ENCODE measurements around the gene PLPP2.
A peak's percentile ranks its signal among the peaks of the same experiment; 100 is the strongest.
"Not testable (repeated sequence)": the region's sequence is repeated elsewhere in the genome, so short reads cannot be mapped to it uniquely, and the experiment has no call there.

PLPP2 gene

DNA sequence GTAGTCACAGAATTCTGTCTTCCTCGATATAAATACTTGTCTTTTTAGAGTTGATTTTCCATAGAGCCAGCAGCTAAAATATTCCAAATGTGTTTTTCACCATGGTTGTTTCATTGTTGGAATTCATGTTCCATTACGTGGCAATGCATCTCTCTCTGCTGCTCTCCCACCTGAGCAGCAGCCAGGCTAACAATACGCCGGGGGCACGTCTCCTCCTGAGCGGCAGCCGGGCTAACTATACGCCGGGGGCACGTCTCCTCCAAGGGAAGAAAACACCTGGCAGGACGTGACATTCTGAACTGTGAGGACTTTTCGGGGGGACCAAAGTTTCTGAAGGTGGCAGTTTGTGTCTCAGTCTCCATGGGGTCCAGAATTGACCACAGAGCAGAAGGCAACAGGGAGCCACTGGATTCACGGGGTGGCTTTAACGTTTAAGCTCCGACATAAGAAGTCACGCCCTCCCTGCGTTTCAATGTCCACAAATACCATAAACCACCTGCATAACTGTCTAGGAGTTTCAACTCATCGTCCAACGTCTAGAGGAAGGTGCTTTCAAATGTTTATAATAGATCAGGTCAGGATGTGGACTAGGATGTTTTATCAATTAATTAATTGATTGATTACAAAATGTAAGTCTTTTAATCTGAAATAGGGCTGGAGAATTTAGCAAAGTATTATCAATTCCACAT is 15.1 kb downstream of the PLPP2 start:
- H3K36me3 Mint-ChIP-seq (ENCODE audit: low read depth), result no peaks in the 10 kb centered on the region
- no peaks in the 10 kb centered on the region for H3K4me1 Mint-ChIP-seq (ENCODE audit: low read depth)
- no peak overlapping the region for H3K27ac Mint-ChIP-seq
- H3K4me3 Mint-ChIP-seq, result no peak overlapping the region
- DNase-seq, result no peak
- H3K9me3 Mint-ChIP-seq, result no peaks in the 10 kb centered on the region
- H3K27me3 Mint-ChIP-seq, result peaks cover 55% of the 10 kb centered on the region

DNA sequence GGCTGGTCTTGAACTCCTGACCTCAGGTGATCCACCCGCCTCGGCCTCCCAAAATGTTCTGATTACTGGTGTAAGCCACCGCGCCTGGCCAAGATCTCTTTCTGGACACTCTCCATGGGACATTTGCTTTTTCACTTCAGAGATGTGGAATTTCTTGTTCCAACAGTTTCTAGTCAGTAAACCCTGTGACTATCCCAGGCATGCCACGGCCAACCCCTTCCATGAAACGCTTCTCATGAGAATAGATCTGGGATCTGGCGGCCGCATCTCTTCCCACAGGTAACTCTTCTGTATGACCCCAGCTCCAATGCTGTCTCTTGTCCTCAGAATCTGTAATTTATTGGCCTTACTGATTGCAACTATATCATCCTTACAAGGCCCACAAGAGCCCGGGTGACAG is 16.2 kb downstream of the PLPP2 start:
- H3K36me3 Mint-ChIP-seq (ENCODE audit: low read depth), result no peaks in the 10 kb centered on the region
- DNase-seq, result no peak
- no peaks in the 10 kb centered on the region for H3K4me1 Mint-ChIP-seq (ENCODE audit: low read depth)
- no peak overlapping the region for H3K27ac Mint-ChIP-seq
- no peaks in the 10 kb centered on the region for H3K9me3 Mint-ChIP-seq
- peaks cover 58% of the 10 kb centered on the region for H3K27me3 Mint-ChIP-seq
- H3K4me3 Mint-ChIP-seq, result no peak overlapping the region

DNA sequence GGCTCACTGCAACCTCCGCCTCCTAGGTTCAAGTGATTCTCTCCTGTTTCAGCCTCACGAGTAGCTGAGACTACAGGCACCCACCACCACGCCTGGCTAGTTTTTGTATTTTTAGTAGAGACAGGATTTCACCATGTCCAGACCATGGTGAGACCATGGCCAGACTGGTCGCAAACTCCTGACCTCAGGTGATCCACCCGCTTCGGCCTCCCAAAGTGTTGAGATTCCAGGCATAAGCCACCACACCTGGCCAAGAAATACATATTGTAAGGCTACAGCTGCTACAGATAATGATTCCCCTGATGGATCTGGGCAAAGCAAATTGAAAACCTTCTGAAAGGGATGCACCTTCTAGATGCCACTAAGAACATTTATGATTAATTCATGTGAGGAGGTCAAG is 17.8 kb downstream of the PLPP2 start:
- H3K4me3 Mint-ChIP-seq, result no peak overlapping the region
- no peak overlapping the region for H3K27ac Mint-ChIP-seq
- peaks cover 56% of the 10 kb centered on the region for H3K27me3 Mint-ChIP-seq
- H3K36me3 Mint-ChIP-seq (ENCODE audit: low read depth), result no peaks in the 10 kb centered on the region
- no peak for DNase-seq
- H3K9me3 Mint-ChIP-seq, result no peaks in the 10 kb centered on the region
- H3K4me1 Mint-ChIP-seq (ENCODE audit: low read depth), result no peaks in the 10 kb centered on the region

DNA sequence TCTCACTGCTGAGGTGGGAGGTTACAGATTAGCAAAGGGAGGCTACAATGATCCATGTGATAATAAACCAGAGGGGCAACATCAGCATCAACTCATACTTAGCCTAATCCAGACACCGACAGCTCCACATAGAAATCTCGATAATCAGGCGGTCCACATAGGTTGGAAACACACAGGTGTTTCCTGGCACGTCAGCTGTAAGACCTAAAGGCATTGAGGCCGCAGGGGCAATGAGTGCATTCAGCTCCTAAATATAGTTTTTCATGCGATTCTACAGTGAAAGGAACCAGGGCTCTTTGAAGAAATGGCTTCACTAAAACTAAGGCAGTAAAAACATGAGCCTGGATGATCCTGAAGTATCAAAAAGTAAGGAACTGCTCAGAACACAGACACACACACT is 19.3 kb downstream of the PLPP2 start:
- Mint-ChIP-seq H3K4me3 (no peak overlapping the region), H3K4me1 (ENCODE audit: low read depth) (peaks cover 4% of the 10 kb centered on the region), H3K27ac (no peak overlapping the region), H3K36me3 (ENCODE audit: low read depth) (no peaks in the 10 kb centered on the region), H3K27me3 (peaks cover 53% of the 10 kb centered on the region), H3K9me3 (no peaks in the 10 kb centered on the region)
- DNase-seq, result no peak

DNA sequence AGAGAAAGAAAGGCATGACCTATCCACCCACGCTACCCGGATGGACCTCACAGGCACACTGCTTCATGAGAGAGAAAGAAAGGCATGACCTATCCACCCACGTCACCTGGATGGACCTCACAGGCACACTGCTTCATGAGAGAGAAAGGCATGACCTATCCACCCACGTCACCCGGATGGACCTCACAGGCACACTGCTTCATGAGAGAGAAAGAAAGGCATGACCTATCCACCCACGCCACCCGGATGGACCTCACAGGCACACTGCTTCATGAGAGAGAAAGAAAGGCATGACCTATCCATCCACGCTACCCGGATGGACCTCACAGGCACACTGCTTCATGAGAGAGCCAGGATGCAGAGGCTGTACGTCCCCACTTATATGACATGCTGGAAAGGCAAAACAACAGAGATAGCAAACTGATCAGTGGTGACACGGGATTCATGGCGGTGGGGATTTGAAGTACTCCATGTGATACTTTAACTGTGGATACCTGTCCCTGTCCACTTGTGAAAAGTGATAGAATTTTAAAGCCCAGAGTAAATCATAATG is 20.4 kb downstream of the PLPP2 start:
- H3K36me3 Mint-ChIP-seq (ENCODE audit: low read depth), result not testable (repeated sequence)
- H3K27me3 Mint-ChIP-seq, result peaks cover 55% of the 10 kb centered on the region

DNA sequence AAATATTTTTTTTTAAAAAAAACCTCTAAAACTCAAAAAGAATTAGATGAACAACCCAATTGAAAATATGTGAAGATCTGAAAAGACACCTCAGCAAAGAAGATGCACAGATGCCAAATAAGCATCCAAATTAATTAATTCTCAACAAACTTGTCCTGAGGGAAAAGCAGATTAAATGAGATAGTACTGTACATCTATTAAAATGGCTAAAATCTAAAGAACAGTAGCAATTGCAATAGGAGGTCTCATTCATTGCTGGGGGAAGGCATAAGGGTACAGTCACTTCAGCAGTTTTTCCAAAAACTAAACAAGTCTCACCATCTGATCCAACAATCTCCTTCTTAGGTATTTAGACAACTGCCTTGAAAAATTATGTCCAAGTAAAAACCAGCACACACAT is 22.0 kb downstream of the PLPP2 start:
- peaks cover 9% of the 10 kb centered on the region for H3K4me1 Mint-ChIP-seq (ENCODE audit: low read depth)
- H3K36me3 Mint-ChIP-seq (ENCODE audit: low read depth), result no peaks in the 10 kb centered on the region
- H3K27me3 Mint-ChIP-seq, result peaks cover 61% of the 10 kb centered on the region
- DNase-seq, result no peak
- no peak overlapping the region for H3K4me3 Mint-ChIP-seq
- no peaks in the 10 kb centered on the region for H3K9me3 Mint-ChIP-seq
- no peak overlapping the region for H3K27ac Mint-ChIP-seq

More for the DNA sequence above, 20.4 kb downstream of the PLPP2 start:
- H3K9me3 Mint-ChIP-seq; DNase-seq; H3K4me3 Mint-ChIP-seq; H3K27ac Mint-ChIP-seq; H3K4me1 Mint-ChIP-seq (ENCODE audit: low read depth): not testable (repeated sequence)

DNA sequence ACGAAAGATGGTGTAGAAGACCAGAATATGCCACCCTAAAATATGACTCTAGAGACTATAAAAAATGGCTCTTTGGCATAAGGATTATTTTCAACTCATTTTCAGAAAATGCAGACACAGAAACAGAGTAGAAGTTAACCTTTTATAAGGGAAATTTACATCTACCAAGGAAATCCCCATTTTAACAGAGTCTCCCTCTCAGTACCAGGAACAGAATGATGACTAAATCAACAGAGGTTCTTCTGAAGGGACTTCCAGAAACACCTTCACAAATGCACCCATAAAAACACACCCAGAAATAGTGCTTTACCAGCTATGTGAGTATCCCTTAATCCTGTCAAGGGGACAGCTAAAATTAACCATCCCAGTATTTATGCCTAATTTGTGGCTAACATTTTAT is 29.1 kb downstream of the PLPP2 start:
- Mint-ChIP-seq H3K27ac (peak overlapping the region; percentile 50), H3K36me3 (ENCODE audit: low read depth) (no peaks in the 10 kb centered on the region), H3K4me1 (ENCODE audit: low read depth) (peaks cover 13% of the 10 kb centered on the region), H3K27me3 (peaks cover 65% of the 10 kb centered on the region), H3K4me3 (no peak overlapping the region), H3K9me3 (no peaks in the 10 kb centered on the region)
- no peak for DNase-seq

DNA sequence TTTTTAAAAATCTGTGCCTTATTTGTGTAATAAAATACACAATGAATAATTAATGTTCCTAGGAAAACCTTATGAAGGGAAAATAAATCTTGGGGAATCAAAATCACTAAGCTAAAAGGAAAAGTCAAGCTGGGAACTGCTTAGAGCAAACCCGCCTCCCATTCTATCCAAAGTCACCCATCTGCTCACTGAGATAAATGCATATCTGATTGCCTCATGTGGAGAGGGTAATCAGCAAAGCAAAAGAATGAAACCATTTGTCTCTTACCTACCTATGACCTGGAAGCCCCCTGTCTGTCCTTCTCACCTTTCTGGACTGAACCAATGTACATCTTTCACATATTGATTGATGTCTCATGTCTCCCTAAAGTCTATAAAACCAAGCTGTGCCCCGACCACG is 34.4 kb downstream of the PLPP2 start:
- H3K27me3 Mint-ChIP-seq, result peaks cover 63% of the 10 kb centered on the region
- H3K27ac Mint-ChIP-seq; H3K4me1 Mint-ChIP-seq (ENCODE audit: low read depth); H3K36me3 Mint-ChIP-seq (ENCODE audit: low read depth); H3K4me3 Mint-ChIP-seq; H3K9me3 Mint-ChIP-seq; DNase-seq: not testable (repeated sequence)

DNA sequence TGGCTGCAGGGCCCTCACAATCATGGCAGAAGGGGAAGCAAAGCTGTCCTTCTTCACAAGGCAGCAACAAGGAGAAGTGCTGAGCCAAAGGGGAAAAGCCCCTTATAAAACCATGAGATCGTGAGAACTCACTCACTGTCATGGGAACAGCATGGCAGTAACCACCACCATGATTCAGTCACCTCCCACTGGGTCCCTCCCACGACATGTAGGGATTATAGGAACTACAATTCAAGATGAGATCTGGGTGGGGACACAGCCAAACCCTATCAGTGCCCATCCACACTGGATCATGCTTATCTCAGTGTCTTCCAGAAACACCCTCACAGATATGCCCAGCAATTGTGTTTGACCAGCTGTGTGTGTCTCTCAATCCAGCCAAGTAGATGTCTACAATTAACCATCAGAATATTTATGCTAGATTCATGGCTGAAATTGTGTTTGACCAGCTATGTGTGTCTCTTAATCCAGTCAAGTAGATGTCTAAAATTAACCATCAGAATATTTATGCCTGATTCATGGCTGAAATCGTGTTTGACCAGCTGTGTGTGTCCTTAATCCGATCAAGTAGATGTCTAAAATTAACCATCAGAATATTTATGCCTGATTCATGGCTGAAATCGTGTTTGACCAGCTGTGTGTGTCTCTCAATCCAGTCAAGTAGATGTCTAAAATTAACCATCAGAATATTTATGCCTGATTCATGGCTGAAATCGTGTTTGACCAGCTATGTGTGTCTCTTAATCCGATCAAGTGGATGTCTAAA is 38.6 kb downstream of the PLPP2 start:
- not testable (repeated sequence) for DNase-seq; H3K36me3 Mint-ChIP-seq (ENCODE audit: low read depth)

DNA sequence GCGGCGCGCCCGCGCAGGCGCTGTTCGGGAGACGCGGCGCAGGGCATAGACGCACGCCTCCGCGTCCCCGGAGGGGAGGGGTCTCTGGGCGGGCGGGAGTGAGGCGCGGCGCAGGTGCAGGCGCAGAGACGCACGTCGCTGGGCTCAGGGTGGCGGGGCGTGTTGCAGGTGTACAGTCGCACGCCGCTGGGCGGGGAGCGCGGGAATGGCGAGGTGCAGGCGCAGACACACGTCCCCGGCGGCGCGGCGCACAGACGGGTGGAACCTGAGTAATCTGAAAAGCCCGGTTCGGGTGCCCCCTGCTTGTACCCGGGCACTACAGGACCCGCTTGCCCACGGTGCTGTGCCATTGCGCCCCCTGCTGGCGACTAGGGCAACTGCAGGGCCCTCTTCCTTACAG is 44.7 kb downstream of the PLPP2 start:
- H3K4me1 Mint-ChIP-seq (ENCODE audit: low read depth), result no peaks in the 10 kb centered on the region
- H3K27me3 Mint-ChIP-seq, result peaks cover 2% of the 10 kb centered on the region
- DNase-seq, result peak; percentile 37
- no peaks in the 10 kb centered on the region for H3K36me3 Mint-ChIP-seq (ENCODE audit: low read depth)
- H3K27ac Mint-ChIP-seq, result no peak overlapping the region
- no peaks in the 10 kb centered on the region for H3K9me3 Mint-ChIP-seq
- H3K4me3 Mint-ChIP-seq, result no peak overlapping the region

More for the DNA sequence above, 38.6 kb downstream of the PLPP2 start:
- not testable (repeated sequence) for H3K4me1 Mint-ChIP-seq (ENCODE audit: low read depth); H3K4me3 Mint-ChIP-seq; H3K27ac Mint-ChIP-seq; H3K9me3 Mint-ChIP-seq
- peaks cover 45% of the 10 kb centered on the region for H3K27me3 Mint-ChIP-seq

DNA sequence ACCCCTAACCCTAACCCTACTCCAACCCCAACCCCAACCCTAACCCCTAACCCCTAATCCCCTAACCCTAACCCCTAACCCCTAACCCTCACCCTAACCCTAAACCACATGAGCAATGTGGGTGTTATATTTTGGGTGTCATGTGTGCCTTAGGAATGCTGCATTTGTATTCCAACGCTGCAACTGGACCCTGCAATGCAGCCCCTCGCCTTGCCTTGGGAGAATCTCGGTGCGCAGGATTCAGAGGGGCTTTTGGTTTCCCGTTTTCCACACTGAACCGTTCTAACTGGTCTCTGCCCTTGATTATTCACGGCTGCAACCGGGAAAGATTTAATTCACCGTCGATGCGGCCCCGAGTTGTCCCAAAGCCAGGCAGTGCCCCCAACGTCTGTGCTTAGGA is 45.3 kb downstream of the PLPP2 start:
- DNase-seq; H3K36me3 Mint-ChIP-seq (ENCODE audit: low read depth); H3K4me1 Mint-ChIP-seq (ENCODE audit: low read depth); H3K9me3 Mint-ChIP-seq; H3K27me3 Mint-ChIP-seq; H3K27ac Mint-ChIP-seq; H3K4me3 Mint-ChIP-seq: not testable (repeated sequence)

DNA sequence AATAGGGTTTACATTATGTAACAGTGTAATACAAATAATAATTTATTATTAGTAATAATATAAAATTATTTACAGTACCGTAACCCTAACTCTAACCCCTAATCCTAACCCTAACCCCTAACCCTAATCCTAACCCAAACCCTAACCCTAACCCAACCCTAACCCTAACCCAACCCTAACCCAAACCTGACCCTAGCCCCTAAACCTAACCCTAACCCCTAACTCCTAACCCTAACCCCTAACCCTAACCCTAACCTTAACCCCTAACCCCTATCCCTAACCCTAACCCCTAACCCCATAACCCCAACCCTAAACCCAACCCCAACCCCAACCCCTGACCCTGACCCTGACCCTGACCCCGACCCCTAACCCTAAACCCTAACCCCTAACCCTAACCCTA is 45.7 kb downstream of the PLPP2 start:
- H3K27me3 Mint-ChIP-seq, result no peaks in the 10 kb centered on the region
- no peak overlapping the region for H3K27ac Mint-ChIP-seq
- H3K9me3 Mint-ChIP-seq, result no peaks in the 10 kb centered on the region
- no peaks in the 10 kb centered on the region for H3K4me1 Mint-ChIP-seq (ENCODE audit: low read depth)
- H3K4me3 Mint-ChIP-seq, result no peak overlapping the region
- H3K36me3 Mint-ChIP-seq (ENCODE audit: low read depth), result no peaks in the 10 kb centered on the region
- DNase-seq, result no peak
